Stimulated activated naive CD8-positive, alpha-beta T cell treated with anti-CD3 and anti-CD28 coated beads, Interleukin-15, Interleukin-2, amounts not matched to agents 100 ng/mL and 50 ng/mL, for 24 hours (primary cell): ENCODE data around the gene MEA1.

Experiments
- H3K27ac Mint-ChIP-seq: one replicate; pipeline ENCODE4 v1.8.0; 2021; ENCODE audit warnings: mild to moderate bottlenecking, mixed read lengths
- H3K27me3 Mint-ChIP-seq: one replicate; pipeline ENCODE4 v1.8.0; 2021; ENCODE audit warnings: mixed read lengths
- H3K36me3 Mint-ChIP-seq: one replicate; pipeline ENCODE4 v1.8.0; 2021; ENCODE audit warnings: low read depth, mixed read lengths
- H3K4me1 Mint-ChIP-seq: one replicate; pipeline ENCODE4 v1.8.0; 2021; ENCODE audit warnings: low read depth, mixed read lengths
- H3K4me3 Mint-ChIP-seq: one replicate; pipeline ENCODE4 v1.8.0; 2021; ENCODE audit warnings: mild to moderate bottlenecking, mixed read lengths
- H3K9me3 Mint-ChIP-seq: one replicate; pipeline ENCODE4 v1.8.0; 2021; ENCODE audit warnings: mixed read lengths

Gene MEA1

DNA sequence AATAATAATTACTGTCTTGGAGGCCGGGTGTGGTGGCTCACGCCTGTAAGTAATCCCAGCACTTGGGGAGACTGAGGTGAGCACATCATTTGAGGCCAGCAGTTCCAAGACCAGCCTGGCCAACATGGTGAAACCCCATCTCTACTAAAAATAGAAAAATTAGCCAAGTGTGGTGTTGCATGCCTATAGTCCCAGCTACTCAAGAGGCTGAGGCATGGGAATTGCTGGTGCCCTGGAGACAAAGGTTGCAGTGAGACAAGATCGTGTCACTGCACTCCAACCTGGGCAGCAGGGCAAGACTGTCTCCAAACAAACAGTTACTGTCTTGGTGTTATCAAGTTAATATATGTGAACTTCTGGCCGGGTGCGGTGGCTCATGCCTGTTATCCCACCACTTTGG is 12.6 kb upstream of the MEA1 start:
- no peak overlapping the region for H3K4me3 Mint-ChIP-seq
- H3K27ac Mint-ChIP-seq = no peak overlapping the region
- H3K36me3 Mint-ChIP-seq = peaks cover 54% of the 10 kb centered on the region
- no peaks in the 10 kb centered on the region for H3K9me3 Mint-ChIP-seq
- H3K27me3 Mint-ChIP-seq = no peaks in the 10 kb centered on the region
- peaks cover 26% of the 10 kb centered on the region for H3K4me1 Mint-ChIP-seq

- Mint-ChIP-seq H3K27ac (peak overlapping the region; percentile 72), H3K27me3 (no peaks in the 10 kb centered on the region), H3K9me3 (no peaks in the 10 kb centered on the region), H3K4me1 (peaks cover 36% of the 10 kb centered on the region), H3K4me3 (peak overlapping the region; percentile 10), H3K36me3 (peaks cover 46% of the 10 kb centered on the region)
Measured at GRCh38 chr6:43024436-43024835, 10.7 kb upstream of the MEA1 start.

- peak within 1 kb of the TSS; percentile 98 for H3K4me3 Mint-ChIP-seq
- peaks cover 41% of the 10 kb centered on the region for H3K4me1 Mint-ChIP-seq
- no peaks in the 10 kb centered on the region for H3K27me3 Mint-ChIP-seq
- H3K27ac Mint-ChIP-seq = peak within 1 kb of the TSS; percentile 92
- no peaks in the 10 kb centered on the region for H3K9me3 Mint-ChIP-seq
- peaks cover 33% of the 10 kb centered on the region for H3K36me3 Mint-ChIP-seq
Measured at GRCh38 chr6:43021270-43022047, 7.7 kb upstream of the MEA1 start, which contains the start of gene RRP36. RRP36 (plus strand) TSS chr6:43021623; CDS start chr6:43021655, 32 bp downstream.

GRCh38 chr6:43020847-43021246 is 7.1 kb upstream of the MEA1 start:
- H3K4me3 Mint-ChIP-seq = peak overlapping the region; percentile 98

DNA sequence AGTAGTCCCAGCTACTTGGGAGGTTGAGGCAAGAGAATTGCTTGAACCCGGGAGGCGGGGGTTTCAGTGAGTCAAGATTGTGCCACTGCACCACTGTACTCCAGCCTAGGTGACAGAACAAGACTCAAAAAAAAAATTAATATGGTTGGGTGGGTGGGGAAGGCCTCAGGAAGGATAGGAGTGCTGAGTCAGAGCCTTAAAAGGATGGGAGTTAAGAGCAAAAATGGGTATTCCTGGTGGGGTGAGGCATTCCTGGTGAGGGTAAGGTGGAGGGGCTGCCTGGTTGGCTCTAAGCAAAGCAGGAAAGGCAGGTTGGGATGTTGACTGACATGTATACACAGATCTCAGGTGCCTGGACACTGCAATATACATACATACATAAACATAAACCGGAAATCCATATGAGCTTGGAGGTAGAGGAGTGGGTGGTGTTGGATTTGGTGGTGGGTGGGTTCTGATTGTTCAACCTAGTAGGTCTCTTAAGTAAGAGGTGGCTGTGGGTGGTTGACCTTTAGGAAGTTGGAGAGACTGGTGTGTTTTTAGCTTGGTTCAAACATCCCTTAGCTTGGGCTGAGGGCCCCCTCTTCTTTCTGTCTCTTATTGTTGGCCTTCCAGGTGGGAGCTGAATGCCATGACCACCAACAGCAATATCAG is 6.4 kb upstream of the MEA1 start:
- H3K27ac Mint-ChIP-seq = peak overlapping the region; percentile 65
- H3K4me1 Mint-ChIP-seq = peaks cover 51% of the 10 kb centered on the region
- no peaks in the 10 kb centered on the region for H3K27me3 Mint-ChIP-seq
- peaks cover 26% of the 10 kb centered on the region for H3K36me3 Mint-ChIP-seq
- no peaks in the 10 kb centered on the region for H3K9me3 Mint-ChIP-seq
- peak overlapping the region; percentile 47 for H3K4me3 Mint-ChIP-seq

More at GRCh38 chr6:43020847-43021246, 7.1 kb upstream of the MEA1 start:
- H3K27ac Mint-ChIP-seq = peak overlapping the region; percentile 65
- H3K27me3 Mint-ChIP-seq = no peaks in the 10 kb centered on the region
- no peaks in the 10 kb centered on the region for H3K9me3 Mint-ChIP-seq
- H3K4me1 Mint-ChIP-seq = peaks cover 47% of the 10 kb centered on the region
- peaks cover 28% of the 10 kb centered on the region for H3K36me3 Mint-ChIP-seq

DNA sequence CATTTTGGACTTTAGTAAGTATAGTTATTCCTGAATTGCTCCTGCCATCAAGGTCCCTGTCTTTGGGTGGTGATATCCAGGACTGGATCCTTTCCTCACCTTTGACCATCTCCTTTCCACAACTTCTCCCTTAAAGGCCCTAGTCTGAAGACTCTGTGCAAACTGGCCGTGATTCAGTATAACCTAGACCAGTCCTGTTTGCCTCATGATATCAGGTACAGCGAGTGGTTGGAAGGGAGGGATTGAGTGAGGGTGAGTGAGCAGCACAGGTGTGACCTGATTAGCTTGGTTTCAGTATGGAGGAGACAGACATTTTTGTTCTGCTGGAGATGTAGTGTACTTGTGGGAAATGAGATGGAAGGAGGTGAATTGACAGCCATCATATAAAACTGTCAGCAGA is 5.4 kb upstream of the MEA1 start:
- H3K27ac Mint-ChIP-seq = peak overlapping the region; percentile 64
- H3K27me3 Mint-ChIP-seq = no peaks in the 10 kb centered on the region
- H3K36me3 Mint-ChIP-seq = peaks cover 16% of the 10 kb centered on the region
- no peak overlapping the region for H3K4me3 Mint-ChIP-seq
- peaks cover 54% of the 10 kb centered on the region for H3K4me1 Mint-ChIP-seq
- no peaks in the 10 kb centered on the region for H3K9me3 Mint-ChIP-seq

GRCh38 chr6:43016943-43017334 is 3.2 kb upstream of the MEA1 start:
- H3K36me3 Mint-ChIP-seq = peaks cover 29% of the 10 kb centered on the region
- H3K4me1 Mint-ChIP-seq = peaks cover 54% of the 10 kb centered on the region
- no peaks in the 10 kb centered on the region for H3K9me3 Mint-ChIP-seq
- no peak overlapping the region for H3K4me3 Mint-ChIP-seq
- no peaks in the 10 kb centered on the region for H3K27me3 Mint-ChIP-seq
- no peak overlapping the region for H3K27ac Mint-ChIP-seq

- peak overlapping the region; percentile 11 for H3K4me3 Mint-ChIP-seq
Measured at GRCh38 chr6:43016176-43016942, 2.6 kb upstream of the MEA1 start.

GRCh38 chr6:43014434-43014909 is 726 bp upstream of the MEA1 start:
- Mint-ChIP-seq H3K36me3 (peaks cover 44% of the 10 kb centered on the region), H3K4me3 (peak overlapping the region; percentile 97), H3K4me1 (peaks cover 52% of the 10 kb centered on the region), H3K9me3 (no peaks in the 10 kb centered on the region), H3K27ac (peak overlapping the region; percentile 92), H3K27me3 (no peaks in the 10 kb centered on the region)

More at GRCh38 chr6:43016176-43016942, 2.6 kb upstream of the MEA1 start:
- Mint-ChIP-seq H3K27me3 (no peaks in the 10 kb centered on the region), H3K36me3 (peaks cover 32% of the 10 kb centered on the region), H3K4me1 (peaks cover 56% of the 10 kb centered on the region), H3K27ac (peak overlapping the region; percentile 50), H3K9me3 (no peaks in the 10 kb centered on the region)

- Mint-ChIP-seq H3K4me1 (peaks cover 55% of the 10 kb centered on the region), H3K9me3 (no peaks in the 10 kb centered on the region), H3K36me3 (peaks cover 53% of the 10 kb centered on the region), H3K27me3 (no peaks in the 10 kb centered on the region), H3K4me3 (peak overlapping the region; percentile 97), H3K27ac (peak overlapping the region; percentile 92)
Measured at GRCh38 chr6:43013097-43013842, 476 bp downstream of the MEA1 start.

DNA sequence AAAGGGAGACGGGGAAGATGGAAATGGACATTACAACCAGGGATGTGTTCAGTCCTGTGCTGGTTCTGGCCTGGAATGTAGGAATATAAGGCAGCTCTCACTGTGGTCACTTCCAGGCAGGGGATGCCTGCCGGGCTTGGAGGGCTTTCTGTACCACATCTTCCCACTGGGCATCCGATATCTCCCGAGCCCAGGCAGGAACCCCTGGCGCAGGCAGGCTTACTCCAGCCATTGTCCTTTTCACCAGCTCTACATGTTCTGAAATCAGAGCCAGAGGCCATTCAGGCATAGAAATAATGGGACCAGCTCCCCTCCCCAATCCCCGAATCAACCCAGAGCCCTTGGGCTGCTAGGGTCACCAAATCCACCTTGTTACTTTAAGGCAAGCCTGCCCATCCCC is 1.4 kb downstream of the MEA1 start:
- Mint-ChIP-seq H3K9me3 (no peaks in the 10 kb centered on the region), H3K4me1 (peaks cover 55% of the 10 kb centered on the region), H3K27me3 (no peaks in the 10 kb centered on the region), H3K27ac (peak overlapping the region; percentile 92), H3K4me3 (peak overlapping the region; percentile 97), H3K36me3 (peaks cover 51% of the 10 kb centered on the region)

GRCh38 chr6:43011207-43011606 is 2.5 kb downstream of the MEA1 start:
- Mint-ChIP-seq H3K36me3 (peaks cover 60% of the 10 kb centered on the region), H3K4me1 (peaks cover 48% of the 10 kb centered on the region), H3K27ac (peak overlapping the region; percentile 40), H3K4me3 (no peak overlapping the region), H3K27me3 (no peaks in the 10 kb centered on the region), H3K9me3 (no peaks in the 10 kb centered on the region)

DNA sequence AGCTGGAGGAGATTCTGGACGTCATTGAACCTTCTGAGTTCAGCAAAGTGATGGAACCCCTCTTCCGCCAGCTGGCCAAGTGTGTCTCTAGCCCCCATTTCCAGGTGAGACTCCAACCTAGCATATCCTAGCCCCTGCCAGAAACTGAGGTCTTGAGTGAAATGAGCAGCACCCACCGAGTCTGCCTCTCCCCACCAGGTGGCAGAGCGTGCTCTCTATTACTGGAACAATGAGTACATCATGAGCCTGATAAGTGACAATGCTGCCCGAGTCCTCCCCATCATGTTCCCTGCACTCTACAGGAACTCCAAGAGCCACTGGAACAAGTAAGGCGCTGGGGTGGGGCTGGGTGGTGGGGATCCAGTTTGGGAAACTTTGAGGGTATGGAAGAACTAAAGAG is 4.6 kb downstream of the MEA1 start:
- Mint-ChIP-seq H3K27ac (peak overlapping the region; percentile 36), H3K4me1 (peaks cover 30% of the 10 kb centered on the region)

GRCh38 chr6:43007126-43007525 is 6.6 kb downstream of the MEA1 start:
- no peak overlapping the region for H3K4me3 Mint-ChIP-seq
- peaks cover 16% of the 10 kb centered on the region for H3K4me1 Mint-ChIP-seq
- H3K27me3 Mint-ChIP-seq = no peaks in the 10 kb centered on the region
- no peaks in the 10 kb centered on the region for H3K9me3 Mint-ChIP-seq
- peaks cover 51% of the 10 kb centered on the region for H3K36me3 Mint-ChIP-seq
- no peak overlapping the region for H3K27ac Mint-ChIP-seq

More for the DNA sequence above, 4.6 kb downstream of the MEA1 start:
- H3K36me3 Mint-ChIP-seq = peaks cover 65% of the 10 kb centered on the region
- no peaks in the 10 kb centered on the region for H3K27me3 Mint-ChIP-seq
- H3K9me3 Mint-ChIP-seq = no peaks in the 10 kb centered on the region
- no peak overlapping the region for H3K4me3 Mint-ChIP-seq
